AG04449 (cell line): ENCODE data around the gene PREX1.

Source experiments
- CTCF ChIA-PET: fragments of 350-600 bp; formaldehyde crosslinking; extraction: SDS; loops from one replicate; lab custom pipeline; 2021; ENCODE audit warnings: antibody characterized with exemption; lab: Yijun Ruan, JAX
- POLR2A ChIA-PET: fragments of 400-600, 350-600 bp; formaldehyde crosslinking; extraction: SDS; loops from one replicate; lab custom pipeline; 2020; ENCODE audit warnings: antibody characterized with exemption, inconsistent platforms; lab: Yijun Ruan, JAX
- DNase-seq: peaks from one replicate; pipeline ENCODE4 v3.0.0-alpha.2; 2010; ENCODE audit warnings: low read depth, low spot score
- H3K4me3 ChIP-seq: 2 replicates; pipeline ENCODE4 v1.5.1; 2011; ENCODE audit warnings: low read depth, mild to moderate bottlenecking, control low read depth, low read length
- TF ChIP-seq, protein P1 (sequence below): IDR thresholded peaks from one replicate; pipeline ENCODE4 v1.5.1; 2011; ENCODE audit warnings: mild to moderate bottlenecking, moderate library complexity, low read length, control low read depth, inconsistent platforms; ENCODE audit not compliant: insufficient read depth; ENCODE audit errors: missing control alignments

The PREX1 gene

DNA sequence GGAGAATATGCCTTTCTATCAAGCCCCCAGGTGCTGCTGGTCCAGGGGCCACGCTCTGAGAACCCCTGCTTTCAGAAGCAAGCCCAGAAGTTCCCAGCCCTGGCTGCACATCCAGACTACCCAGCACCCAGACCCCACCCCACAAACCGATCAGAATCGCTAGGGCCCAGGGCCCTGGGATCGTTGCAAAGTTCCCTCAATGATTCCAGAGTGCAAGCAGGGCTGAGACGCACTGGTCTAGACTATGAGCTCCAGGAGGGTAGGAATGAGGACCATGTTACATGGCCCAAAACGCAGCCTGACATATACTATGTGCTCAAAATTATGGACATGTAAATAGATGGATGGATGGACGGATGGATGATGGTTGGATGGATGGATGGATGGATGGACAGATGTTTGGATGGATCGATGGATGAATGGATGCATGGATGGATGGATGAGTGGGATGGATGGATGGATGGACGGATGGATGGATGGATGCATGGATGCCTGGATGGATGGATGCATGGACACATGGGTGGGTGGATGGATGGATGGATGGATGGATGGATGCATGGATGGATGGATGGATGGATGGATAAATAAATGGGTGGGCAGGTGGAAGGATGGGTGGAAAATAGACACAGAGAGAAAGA, 194.1 kb downstream of the PREX1 start:
- CTCF ChIA-PET, result interaction anchor here (2.0 to 7.1 kb wide), 5 partner anchors 13 to 971 kb away, joined by 10 to 53 read pairs (median 25); no protein-coding TSS in a partner anchor
- TF ChIP-seq, protein P1, sequence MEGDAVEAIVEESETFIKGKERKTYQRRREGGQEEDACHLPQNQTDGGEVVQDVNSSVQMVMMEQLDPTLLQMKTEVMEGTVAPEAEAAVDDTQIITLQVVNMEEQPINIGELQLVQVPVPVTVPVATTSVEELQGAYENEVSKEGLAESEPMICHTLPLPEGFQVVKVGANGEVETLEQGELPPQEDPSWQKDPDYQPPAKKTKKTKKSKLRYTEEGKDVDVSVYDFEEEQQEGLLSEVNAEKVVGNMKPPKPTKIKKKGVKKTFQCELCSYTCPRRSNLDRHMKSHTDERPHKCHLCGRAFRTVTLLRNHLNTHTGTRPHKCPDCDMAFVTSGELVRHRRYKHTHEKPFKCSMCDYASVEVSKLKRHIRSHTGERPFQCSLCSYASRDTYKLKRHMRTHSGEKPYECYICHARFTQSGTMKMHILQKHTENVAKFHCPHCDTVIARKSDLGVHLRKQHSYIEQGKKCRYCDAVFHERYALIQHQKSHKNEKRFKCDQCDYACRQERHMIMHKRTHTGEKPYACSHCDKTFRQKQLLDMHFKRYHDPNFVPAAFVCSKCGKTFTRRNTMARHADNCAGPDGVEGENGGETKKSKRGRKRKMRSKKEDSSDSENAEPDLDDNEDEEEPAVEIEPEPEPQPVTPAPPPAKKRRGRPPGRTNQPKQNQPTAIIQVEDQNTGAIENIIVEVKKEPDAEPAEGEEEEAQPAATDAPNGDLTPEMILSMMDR, result no peak
- DNase-seq, result no peak
- POLR2A ChIA-PET, result no interaction called here
- no peak overlapping the region for H3K4me3 ChIP-seq

DNA sequence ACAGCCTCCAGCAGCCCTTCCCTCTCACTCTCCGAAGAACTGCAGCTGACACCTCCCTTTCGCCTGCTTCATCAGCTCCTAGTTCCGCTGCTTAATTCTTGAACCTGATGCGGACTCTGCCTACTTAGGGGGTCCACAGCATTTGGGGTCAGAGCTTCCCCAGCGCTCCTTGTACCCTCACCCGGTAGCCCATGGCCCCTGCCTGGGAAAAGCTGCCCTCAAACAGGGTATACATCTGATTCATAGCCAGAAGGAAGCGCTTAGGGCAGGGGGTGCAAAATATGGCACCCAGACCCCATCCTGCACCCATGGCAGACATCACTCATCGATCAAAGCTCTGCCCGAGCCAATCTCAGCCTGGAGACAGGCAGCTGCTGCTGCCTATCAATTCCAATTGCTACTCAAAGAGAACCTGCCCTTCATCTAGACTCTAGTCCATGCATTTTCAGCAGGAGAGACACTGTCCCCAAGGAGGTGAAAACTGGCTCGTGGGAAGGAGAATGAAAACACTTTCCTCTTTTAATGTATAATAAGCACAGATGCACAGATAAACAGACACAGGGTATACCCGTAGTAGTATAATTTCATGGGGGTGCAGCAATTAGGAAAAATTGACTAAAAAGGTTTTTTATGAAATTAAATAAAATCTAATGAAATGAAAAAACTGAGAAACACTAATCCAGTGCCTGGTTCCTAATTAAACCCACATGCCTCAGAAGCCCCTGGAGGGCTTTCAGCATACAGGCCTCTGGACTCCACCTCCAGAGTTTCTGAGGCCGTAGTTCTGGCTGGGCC, 194.8 kb downstream of the PREX1 start:
- TF ChIP-seq, protein P1, result no peak
- POLR2A ChIA-PET, result no interaction called here
- CTCF ChIA-PET, result interaction anchor here (0.6 to 7.1 kb wide), 4 partner anchors 9 to 648 kb away, joined by 3 to 53 read pairs (median 24); no protein-coding TSS in a partner anchor

DNA sequence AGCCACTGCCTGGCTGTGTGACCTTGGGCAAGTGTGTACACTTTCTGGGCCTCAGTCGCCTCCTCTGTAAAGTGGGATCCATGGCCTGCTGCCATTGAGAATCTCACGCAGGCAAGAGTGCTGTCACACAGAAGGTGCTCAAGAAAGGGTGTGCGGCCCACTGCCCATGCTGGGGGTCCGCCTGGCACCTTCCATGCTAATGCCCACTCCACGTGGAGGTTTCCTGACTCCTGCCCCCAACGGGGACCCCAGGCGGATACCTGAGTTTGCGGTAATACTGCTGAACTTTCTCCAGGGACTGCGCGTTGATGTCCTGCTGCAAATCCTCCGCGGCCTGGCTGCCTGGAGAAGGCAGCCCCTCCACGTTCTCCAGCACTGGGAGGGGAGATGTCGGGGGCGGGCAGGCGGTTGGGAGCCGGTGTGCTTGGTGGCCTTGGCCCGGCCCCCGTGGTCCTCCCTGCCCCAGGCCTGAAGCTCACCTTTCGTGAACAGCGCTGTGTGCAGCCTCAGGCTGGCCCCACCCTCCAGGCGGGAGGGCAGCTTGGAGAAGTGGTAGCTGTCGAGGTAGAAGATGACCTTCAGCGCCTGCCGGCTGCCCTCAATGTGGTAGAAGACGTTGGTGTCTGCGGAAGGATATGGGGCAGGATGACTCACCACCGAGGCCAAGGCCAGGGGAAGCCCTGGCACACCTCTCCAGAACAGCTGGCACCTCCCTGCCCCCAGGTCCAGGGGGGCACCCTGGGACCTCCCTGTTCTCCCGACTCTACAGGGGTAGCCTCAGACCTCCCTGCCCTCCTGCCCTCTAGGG, 195.6 kb downstream of the PREX1 start:
- TF ChIP-seq, protein P1, result no peak
- ChIA-PET POLR2A (no interaction called here), CTCF (interaction anchor here (0.7 to 7.1 kb wide), 4 partner anchors 8 to 968 kb away, joined by 3 to 53 read pairs (median 24); no protein-coding TSS in a partner anchor)
- no peak overlapping the region for H3K4me3 ChIP-seq
- DNase-seq, result no peak

More for the DNA sequence above, 194.8 kb downstream of the PREX1 start:
- no peak overlapping the region for H3K4me3 ChIP-seq
- DNase-seq, result no peak

DNA sequence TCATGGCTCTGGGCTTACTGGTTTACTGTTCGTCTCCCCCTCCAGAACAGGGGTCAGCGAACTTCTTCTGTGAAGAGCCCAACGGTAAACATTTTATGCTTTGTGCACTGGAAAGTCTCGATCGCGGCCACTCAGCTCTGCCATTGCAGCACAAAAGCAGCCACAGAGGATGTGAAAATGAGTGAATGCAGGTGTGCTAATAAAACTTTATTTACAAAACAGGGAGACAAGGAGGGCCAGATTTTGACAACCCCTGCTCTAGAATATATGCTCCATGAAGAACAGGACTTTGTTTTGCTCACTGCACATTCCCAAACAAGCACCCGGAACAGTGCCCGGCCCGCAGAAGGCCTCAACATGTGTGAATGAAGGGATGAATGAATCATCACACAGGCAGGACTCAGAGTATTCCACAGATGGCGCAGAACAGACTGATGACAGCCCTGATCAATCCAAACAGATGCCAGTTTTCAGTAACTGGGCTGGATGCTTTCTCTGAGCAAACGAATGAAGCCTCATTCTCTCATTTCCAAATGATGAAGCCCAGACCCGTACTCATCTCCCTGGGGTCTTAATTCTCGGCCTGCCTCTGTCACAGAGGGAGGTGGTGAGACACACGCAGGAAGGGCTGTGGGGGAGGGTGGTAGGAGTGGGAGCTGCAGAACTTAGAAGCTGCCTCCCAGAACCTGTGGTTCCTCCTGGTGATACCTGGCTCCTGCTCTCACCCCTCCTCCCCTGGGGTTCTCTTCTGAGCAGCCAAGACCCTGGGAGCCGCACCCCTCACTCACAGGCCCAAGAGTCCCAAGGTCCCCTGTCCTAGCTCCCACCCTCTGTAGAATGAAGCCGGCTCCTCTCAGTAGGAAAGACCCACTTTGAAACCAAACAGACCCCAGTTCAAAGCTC, 196.4 kb downstream of the PREX1 start:
- ChIA-PET CTCF (interaction anchor here (1.0 to 7.1 kb wide), 4 partner anchors 10 to 967 kb away, joined by 3 to 53 read pairs (median 24); no protein-coding TSS in a partner anchor), POLR2A (no interaction called here)
- no peak for DNase-seq
- TF ChIP-seq, protein P1, result no peak
- H3K4me3 ChIP-seq, result no peak overlapping the region

DNA sequence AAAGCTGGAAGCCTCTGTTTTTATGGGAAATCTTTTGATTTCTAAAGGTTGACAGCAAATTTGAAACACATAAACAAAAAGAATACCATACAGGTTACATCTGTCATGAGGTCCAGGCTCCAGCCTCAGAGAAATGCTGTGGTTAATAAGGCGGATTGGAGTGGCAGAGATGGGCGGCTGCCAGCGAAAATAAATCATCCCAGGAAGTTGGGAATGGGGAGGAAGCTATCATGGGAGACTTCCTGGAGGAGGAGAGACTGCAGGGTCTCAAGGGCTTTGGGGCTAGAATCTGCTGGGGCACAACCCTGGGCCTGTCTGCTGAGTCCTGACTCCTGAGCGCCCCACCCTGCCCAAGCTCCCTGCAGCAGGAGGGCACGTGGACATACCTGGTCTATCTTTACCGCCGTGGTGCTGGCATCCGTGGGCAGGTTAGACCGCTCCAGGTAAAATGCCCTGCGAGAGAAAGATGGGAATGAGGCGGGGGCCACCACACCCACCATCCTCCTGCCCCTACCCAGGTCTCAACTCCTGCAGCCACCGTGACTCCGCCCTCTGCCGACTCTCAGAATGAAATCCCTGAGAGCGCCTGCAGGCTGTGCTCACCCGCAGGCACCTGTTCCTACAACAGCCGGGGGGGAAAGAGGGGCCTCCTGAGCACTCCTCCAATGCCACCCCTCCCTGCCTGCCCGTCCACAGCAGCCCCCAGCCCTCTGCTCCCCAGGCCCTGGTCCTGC, 197.3 kb downstream of the PREX1 start:
- TF ChIP-seq, protein P1, result no peak
- POLR2A ChIA-PET, result no interaction called here
- CTCF ChIA-PET, result interaction anchor here (0.6 to 14.5 kb wide), 6 partner anchors 9 to 966 kb away, joined by 3 to 422 read pairs (median 4); no protein-coding TSS in a partner anchor
- no peak overlapping the region for H3K4me3 ChIP-seq
- DNase-seq, result no peak
